ENCODE results near the gene POLD4.

The POLD4 gene

GRCh38 chr11:67387518-67387917 is 34.2 kb upstream of the POLD4 start:
- DNase-seq: no peak

GRCh38 chr11:67387069-67387468 is 33.7 kb upstream of the POLD4 start:
- DNase-seq: no peak

- no peak for DNase-seq
These were observed 31.6 kb upstream of the POLD4 start for GRCh38 chr11:67384851-67385366.

GRCh38 chr11:67382276-67383136 is 29.2 kb upstream of the POLD4 start:
- peak; percentile 52 for DNase-seq

- no peak for DNase-seq
These were observed 28.1 kb upstream of the POLD4 start for GRCh38 chr11:67381244-67381972.

GRCh38 chr11:67379061-67380058 is 26.0 kb upstream of the POLD4 start:
- DNase-seq: no peak

GRCh38 chr11:67378544-67378943 is 25.2 kb upstream of the POLD4 start:
- no peak for DNase-seq

- DNase-seq: no peak
These were observed 23.8 kb upstream of the POLD4 start for GRCh38 chr11:67376873-67377808.

GRCh38 chr11:67376063-67376820 is 22.9 kb upstream of the POLD4 start:
- DNase-seq: no peak

GRCh38 chr11:67375320-67376055 is 22.1 kb upstream of the POLD4 start:
- no peak for DNase-seq

- DNase-seq: no peak
These were observed 21.4 kb upstream of the POLD4 start for GRCh38 chr11:67374571-67375281.

GRCh38 chr11:67373648-67374570 is 20.6 kb upstream of the POLD4 start:
- DNase-seq: no peak

GRCh38 chr11:67372993-67373647 is 19.8 kb upstream of the POLD4 start, which contains the start of gene CLCF1:
CLCF1 (minus strand) TSS chr11:67373598; CDS start chr11:67373539, 59 bp downstream.
- no peak for DNase-seq

- DNase-seq: no peak
These were observed 19.1 kb upstream of the POLD4 start for GRCh38 chr11:67372321-67372992.

- no peak for DNase-seq
These were observed 18.6 kb upstream of the POLD4 start for GRCh38 chr11:67371911-67372320.

GRCh38 chr11:67371189-67371910 is 18.0 kb upstream of the POLD4 start:
- no peak for DNase-seq

All from NCI-H2171 (cell line).